ENCODE results near the gene LRP1B.

The LRP1B gene

GRCh38 chr2:140496714-140497113, 1634.1 kb downstream of the LRP1B start (continued):
- TF ChIP-seq ESRRG (CRISPR knock-in tag; IDR thresholded peaks at IDR 0.05): no peak
- no peak for TF ChIP-seq ZNF565 (CRISPR knock-in tag; conservative IDR thresholded peaks at IDR 0.05; ENCODE audit: low read depth)
- TF ChIP-seq ZFP3 (CRISPR knock-in tag; IDR thresholded peaks at IDR 0.05): no peak
- TF ChIP-seq ZC3H10 (CRISPR knock-in tag; IDR thresholded peaks at IDR 0.05): no peak
- TF ChIP-seq ZNF8 (CRISPR knock-in tag; IDR thresholded peaks at IDR 0.05): no peak
- TF ChIP-seq ARNTL (CRISPR knock-in tag; IDR thresholded peaks at IDR 0.05; ENCODE audit: borderline replicate concordance, low read depth): no peak
- TF ChIP-seq POU6F1 (CRISPR knock-in tag; IDR thresholded peaks at IDR 0.05; ENCODE audit: borderline replicate concordance, low read depth): no peak
- TF ChIP-seq CSRNP3 (CRISPR knock-in tag; IDR thresholded peaks at IDR 0.05): no peak
- TF ChIP-seq PPARA (CRISPR knock-in tag; IDR thresholded peaks at IDR 0.05; ENCODE audit: borderline replicate concordance): no peak

GRCh38 chr2:140491876-140492275, 1638.9 kb downstream of the LRP1B start:
- no peak for ATAC-seq
- TF ChIP-seq TSHZ2 (CRISPR knock-in tag; IDR thresholded peaks at IDR 0.05): no peak
- no peak for TF ChIP-seq ZFP30 (CRISPR knock-in tag; IDR thresholded peaks at IDR 0.05)
- no peak for TF ChIP-seq ZC3H10 (CRISPR knock-in tag; IDR thresholded peaks at IDR 0.05)
- TF ChIP-seq ZFP3 (CRISPR knock-in tag; IDR thresholded peaks at IDR 0.05): no peak
- no peak for TF ChIP-seq ESRRG (CRISPR knock-in tag; IDR thresholded peaks at IDR 0.05)
- TF ChIP-seq OSR1 (CRISPR knock-in tag; IDR thresholded peaks at IDR 0.05): no peak
- no peak for TF ChIP-seq PATZ1 (CRISPR knock-in tag; IDR thresholded peaks at IDR 0.05; ENCODE audit: borderline replicate concordance)
- no peak for TF ChIP-seq CREB5 (CRISPR knock-in tag; IDR thresholded peaks at IDR 0.05; ENCODE audit: low read depth)
- TF ChIP-seq ZNF8 (CRISPR knock-in tag; IDR thresholded peaks at IDR 0.05): no peak
- no peak for TF ChIP-seq TOX (CRISPR knock-in tag; IDR thresholded peaks at IDR 0.05; ENCODE audit: borderline replicate concordance)
- TF ChIP-seq TCF4 (CRISPR knock-in tag; IDR thresholded peaks at IDR 0.05; ENCODE audit: borderline replicate concordance): no peak
- TF ChIP-seq ISL1 (CRISPR knock-in tag; IDR thresholded peaks at IDR 0.05): no peak
- TF ChIP-seq CSDC2 (CRISPR knock-in tag; IDR thresholded peaks at IDR 0.05): no peak
- no peak for TF ChIP-seq BACH2 (CRISPR knock-in tag; IDR thresholded peaks at IDR 0.05; ENCODE audit: borderline replicate concordance)
- TF ChIP-seq ARNTL (CRISPR knock-in tag; IDR thresholded peaks at IDR 0.05; ENCODE audit: borderline replicate concordance, low read depth): no peak
- TF ChIP-seq SNAI2 (CRISPR knock-in tag; IDR thresholded peaks at IDR 0.05): no peak
- no peak for TF ChIP-seq ZNF565 (CRISPR knock-in tag; conservative IDR thresholded peaks at IDR 0.05; ENCODE audit: low read depth)
- TF ChIP-seq ZNF70 (CRISPR knock-in tag; IDR thresholded peaks at IDR 0.05): no peak
- TF ChIP-seq PPARA (CRISPR knock-in tag; IDR thresholded peaks at IDR 0.05; ENCODE audit: borderline replicate concordance): no peak

- no peak for ATAC-seq
- TF ChIP-seq GLIS3 (CRISPR knock-in tag; IDR thresholded peaks at IDR 0.05): no peak
- TF ChIP-seq OSR1 (CRISPR knock-in tag; IDR thresholded peaks at IDR 0.05): no peak
- no peak for TF ChIP-seq ZFP3 (CRISPR knock-in tag; IDR thresholded peaks at IDR 0.05)
- TF ChIP-seq ARNTL (CRISPR knock-in tag; IDR thresholded peaks at IDR 0.05; ENCODE audit: borderline replicate concordance, low read depth): no peak
- no peak for TF ChIP-seq CSDC2 (CRISPR knock-in tag; IDR thresholded peaks at IDR 0.05)
Measured at GRCh38 chr2:140489193-140489592, 1641.6 kb downstream of the LRP1B start.

Measured in SK-N-SH treated with all-trans-retinoic acid at 6 μM for 48 hours (cell line).